Activated CD4-positive, alpha-beta T cell treated with anti-CD3 and anti-CD28 coated beads, Interleukin-2, Interleukin-6, amounts not matched to agents 100 ng/mL and 50 ng/mL, durations not matched to agents 16 hours and 8 hours (primary cell): ENCODE results near the gene VCL.

ENCODE experiments used
- DNase-seq: peaks from one replicate; pipeline ENCODE4 v3.0.0-alpha.2; 2020

VCL gene

DNA sequence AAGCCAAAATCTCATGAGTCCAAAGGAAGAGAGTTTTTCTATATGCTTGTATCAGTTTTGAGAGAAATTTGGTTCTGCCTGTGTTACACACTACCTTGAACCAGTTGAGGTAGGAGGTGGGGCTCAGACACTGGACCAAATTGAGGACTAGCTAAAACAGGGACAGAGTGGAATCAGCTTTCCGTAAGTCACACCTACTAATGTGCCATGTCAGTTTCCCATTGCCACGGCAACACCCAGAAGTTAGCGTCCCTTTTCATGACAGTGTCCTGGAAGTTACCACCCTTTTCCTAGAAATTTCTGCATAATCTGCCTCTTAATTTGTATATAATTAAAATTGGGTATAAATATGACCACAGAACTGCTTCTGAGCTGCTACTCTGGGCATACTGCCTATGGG, 162.1 kb downstream of the VCL start:
- DNase-seq: no peak

DNA sequence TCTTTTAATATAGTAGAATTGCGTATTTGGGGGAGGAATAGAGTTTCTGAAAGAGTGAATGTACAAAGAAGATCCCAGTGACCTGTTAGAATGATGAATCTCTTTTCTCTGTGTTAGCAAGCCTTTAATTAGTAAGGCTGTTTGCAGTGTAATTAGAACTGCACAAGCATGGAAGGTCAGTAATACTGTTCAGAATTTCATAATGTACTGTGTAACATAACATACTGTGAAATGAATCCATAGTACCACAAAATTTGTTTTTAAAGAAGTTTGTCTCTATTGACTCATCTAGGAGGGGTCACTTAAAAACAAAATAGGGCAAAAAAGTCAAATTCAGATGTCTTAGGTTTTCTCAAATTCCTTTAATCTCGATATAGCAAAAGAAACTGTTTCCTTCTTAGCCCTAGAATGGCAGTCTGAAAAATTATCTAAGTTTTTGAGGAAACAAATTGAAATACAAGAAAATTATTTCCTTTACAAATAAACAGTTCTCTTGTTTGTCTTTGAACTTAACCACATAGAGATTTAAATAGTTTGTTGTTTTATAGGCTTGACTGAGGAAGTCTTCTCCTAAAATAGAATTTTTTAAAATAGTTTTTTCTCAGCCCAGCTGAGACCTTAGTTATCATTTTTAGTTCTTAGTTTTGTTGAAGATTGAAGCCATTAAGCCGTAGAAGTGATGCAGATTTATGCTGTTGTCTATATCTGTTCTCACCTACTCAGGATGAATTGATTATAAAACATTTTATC, 165.6 kb downstream of the VCL start:
- DNase-seq: no peak

GRCh38 chr10:74164716-74165529, 167.0 kb downstream of the VCL start:
- DNase-seq: no peak

- no peak for DNase-seq
Observed at GRCh38 chr10:74165530-74165901, 167.6 kb downstream of the VCL start.

DNA sequence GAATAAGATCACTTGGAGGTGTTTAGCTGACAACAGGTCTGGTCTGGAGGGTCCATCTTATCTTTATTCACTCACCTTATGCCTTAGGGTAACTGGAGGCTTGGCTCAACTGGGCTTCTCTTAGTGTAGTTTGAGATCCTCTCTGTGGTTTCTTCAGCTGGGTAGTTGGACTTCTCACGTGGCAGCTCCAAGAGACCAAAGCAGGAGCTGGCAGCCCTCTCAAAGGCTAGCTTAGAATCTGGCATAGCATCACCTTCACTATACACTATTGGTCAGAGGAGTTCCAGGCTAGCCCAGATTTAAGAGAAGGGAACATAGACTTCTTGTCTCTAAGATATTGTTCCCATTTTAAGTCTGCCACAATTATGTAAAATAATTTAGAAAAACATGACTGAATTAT, 169.5 kb downstream of the VCL start:
- no peak for DNase-seq
